AG09309 (cell line): Measurements from ENCODE around the gene SMIM45.
A peak's percentile ranks its signal among the peaks of the same experiment; 100 is the strongest.
"Not testable (repeated sequence)": the region's sequence is repeated elsewhere in the genome, so short reads cannot be mapped to it uniquely, and the experiment has no call there.

ENCODE experiments used
- DNase-seq: peaks from one replicate; pipeline ENCODE4 v3.0.0-alpha.2; 2010; ENCODE audit warnings: low read depth
- H3K4me3 ChIP-seq: 2 replicates; pipeline ENCODE4 v1.5.1; 2011; ENCODE audit warnings: mild to moderate bottlenecking, low read depth, low read length, moderate library complexity; ENCODE audit not compliant: control insufficient read depth
- TF ChIP-seq, protein P1 (sequence below): IDR thresholded peaks from 2 replicates; pipeline ENCODE4 v1.5.1; 2011; ENCODE audit warnings: mild to moderate bottlenecking, low read depth, low read length, inconsistent platforms; ENCODE audit not compliant: insufficient read depth, control insufficient read depth; ENCODE audit errors: missing control alignments

Gene SMIM45

GRCh38 chr22:41939981-41940831 is 11.7 kb upstream of the SMIM45 start:
- TF ChIP-seq, protein P1, sequence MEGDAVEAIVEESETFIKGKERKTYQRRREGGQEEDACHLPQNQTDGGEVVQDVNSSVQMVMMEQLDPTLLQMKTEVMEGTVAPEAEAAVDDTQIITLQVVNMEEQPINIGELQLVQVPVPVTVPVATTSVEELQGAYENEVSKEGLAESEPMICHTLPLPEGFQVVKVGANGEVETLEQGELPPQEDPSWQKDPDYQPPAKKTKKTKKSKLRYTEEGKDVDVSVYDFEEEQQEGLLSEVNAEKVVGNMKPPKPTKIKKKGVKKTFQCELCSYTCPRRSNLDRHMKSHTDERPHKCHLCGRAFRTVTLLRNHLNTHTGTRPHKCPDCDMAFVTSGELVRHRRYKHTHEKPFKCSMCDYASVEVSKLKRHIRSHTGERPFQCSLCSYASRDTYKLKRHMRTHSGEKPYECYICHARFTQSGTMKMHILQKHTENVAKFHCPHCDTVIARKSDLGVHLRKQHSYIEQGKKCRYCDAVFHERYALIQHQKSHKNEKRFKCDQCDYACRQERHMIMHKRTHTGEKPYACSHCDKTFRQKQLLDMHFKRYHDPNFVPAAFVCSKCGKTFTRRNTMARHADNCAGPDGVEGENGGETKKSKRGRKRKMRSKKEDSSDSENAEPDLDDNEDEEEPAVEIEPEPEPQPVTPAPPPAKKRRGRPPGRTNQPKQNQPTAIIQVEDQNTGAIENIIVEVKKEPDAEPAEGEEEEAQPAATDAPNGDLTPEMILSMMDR: no peak

DNA sequence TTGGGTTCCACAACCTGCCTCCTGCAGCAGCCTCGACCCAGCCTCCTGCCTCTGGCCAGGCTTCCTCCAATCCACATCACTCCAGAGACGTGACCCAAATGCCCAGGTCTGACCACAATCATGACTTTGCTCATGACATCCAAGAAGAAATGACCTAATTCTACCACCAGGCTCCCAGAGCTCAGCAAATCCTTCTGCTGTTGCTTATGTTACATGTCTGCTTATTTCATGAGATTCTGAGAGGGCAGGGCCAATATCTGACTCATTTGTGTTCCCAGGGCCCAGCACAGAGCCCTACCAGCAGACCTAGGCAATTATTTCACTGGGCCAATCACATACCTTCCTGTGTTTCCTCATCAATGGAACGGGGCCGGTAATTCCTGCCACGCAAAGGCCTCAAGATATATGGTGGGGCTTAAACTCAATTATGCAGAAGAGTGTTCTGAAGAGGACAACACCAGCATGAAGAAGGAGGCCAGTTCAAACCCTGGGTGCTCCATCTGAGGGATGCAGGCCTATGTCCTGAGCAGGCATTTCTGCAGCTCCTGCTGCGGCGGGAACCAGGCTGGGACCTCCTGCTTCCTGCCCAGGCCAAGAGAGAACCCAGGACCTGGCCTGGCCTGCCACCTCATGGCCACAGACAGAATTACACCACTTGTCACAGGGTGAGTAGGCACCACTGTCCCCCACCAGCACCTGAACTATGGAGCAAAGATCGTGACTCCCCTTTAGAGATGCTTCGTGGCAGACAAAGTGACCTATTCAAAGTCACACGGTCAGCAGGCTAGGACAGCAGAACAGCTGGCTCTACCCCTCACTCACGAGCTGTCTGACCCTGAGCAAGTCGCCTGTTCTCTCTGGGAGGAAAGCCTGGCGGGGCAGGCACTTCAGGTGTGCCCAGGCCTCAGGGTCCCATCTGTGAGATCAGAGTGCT is 10.9 kb upstream of the SMIM45 start:
- no peak overlapping the region for H3K4me3 ChIP-seq
- TF ChIP-seq, protein P1: peak; percentile 91
- DNase-seq: peak; percentile 79

More at GRCh38 chr22:41939981-41940831, 11.7 kb upstream of the SMIM45 start:
- H3K4me3 ChIP-seq: no peak overlapping the region
- DNase-seq: no peak

- no peak overlapping the region for H3K4me3 ChIP-seq
- TF ChIP-seq, protein P1: no peak
- no peak for DNase-seq
Observed at GRCh38 chr22:41943661-41944209, 8.2 kb upstream of the SMIM45 start.

DNA sequence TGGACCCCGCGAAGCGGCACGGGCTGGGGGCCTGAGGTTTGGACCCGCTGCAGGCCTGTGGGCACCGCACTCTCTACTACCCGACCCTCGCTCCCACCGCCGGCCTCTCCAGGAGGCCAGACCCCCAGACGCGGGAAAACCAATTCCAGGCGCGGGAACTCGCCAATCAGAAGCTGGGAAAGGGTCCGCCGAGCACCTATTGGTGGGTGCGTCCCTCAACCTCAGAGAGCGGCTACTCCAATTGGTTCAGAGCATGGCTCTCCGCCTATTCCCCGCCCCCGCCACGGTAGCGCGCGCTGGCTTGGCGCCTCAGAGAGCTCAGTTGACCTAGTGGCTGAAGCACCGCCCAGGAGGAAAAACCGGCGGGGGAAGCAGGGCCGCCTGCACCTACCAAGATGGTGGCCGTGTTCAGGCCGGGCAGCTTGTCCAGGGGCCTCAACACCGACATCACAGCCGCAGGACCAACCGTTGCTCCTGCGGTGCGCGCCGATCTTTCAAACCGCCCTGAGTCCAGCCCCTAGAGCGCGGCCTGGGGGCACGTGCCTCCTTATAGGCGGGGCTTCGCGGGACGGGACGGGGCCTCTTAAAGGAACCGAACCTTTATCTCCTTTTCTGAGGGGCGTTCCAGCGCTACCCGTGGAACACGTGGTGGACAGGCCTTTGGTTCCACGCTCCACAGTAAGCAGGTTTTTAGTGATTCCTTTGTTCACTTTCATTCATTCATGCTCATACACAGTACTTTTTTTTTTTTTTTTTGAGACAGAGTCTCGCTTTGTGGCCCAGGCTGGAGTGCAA is 5.1 kb upstream of the SMIM45 start, which contains the start of gene CENPM:
CENPM (minus strand) TSS at position 524 of the 795 bp plus-strand sequence; CDS start at position 448, 76 bp downstream.
- TF ChIP-seq, protein P1: no peak
- peak; percentile 61 for DNase-seq
- H3K4me3 ChIP-seq: peak within 1 kb of the TSS; percentile 60

DNA sequence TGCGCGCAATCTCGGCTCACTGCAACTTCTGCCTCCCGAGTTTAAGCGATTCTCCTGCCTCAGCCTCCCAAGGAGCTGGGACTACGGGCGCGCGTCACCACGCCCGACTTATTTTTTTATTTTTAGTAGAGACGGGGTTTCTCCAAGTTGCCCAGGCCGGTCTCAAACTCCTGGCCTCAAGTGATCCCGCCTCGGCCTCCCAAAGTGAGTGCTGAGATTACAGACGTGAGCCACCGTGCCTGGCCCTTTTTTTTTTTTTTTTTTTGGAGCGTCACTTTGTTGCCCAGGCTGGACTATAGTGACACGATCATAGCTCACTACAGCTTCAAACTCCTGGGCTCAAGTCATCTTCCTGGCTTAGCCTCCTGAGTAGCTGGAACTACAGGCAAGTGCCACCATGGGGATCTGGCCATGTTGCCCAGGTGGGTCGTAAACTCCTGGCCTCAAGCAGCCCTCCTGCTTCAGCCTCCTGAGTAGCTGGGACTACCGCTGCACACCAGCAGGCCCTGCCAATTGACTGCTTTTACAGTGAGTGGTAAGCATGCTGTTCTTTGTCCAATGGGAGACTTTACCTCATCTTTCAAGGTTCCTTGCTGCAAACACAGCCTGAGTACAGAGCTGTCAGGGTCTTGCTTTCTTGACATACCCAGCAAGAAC is 4.4 kb upstream of the SMIM45 start:
- TF ChIP-seq, protein P1: no peak
- no peak for DNase-seq
- no peak overlapping the region for H3K4me3 ChIP-seq

DNA sequence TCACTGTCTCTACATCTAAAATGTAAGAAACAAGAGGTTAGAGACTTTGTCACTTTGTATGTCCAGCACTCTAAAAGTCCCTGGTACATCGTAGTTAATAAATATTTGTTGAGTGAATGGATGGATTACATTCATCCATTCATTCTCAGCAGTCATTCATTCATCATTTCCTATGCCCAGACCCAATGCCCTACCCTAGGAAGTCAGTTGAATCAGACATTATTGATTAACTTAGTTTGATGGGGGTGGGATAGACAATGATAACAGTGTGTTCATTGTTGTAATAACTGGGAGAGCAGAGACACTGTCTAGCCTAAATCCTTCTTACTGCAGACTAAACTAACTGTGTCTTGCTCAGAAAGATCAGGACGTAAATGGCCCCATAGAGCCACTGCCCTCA is 3.8 kb upstream of the SMIM45 start:
- no peak overlapping the region for H3K4me3 ChIP-seq
- no peak for DNase-seq
- TF ChIP-seq, protein P1: no peak

GRCh38 chr22:41948928-41949296 is 3.0 kb upstream of the SMIM45 start:
- not testable (repeated sequence) for H3K4me3 ChIP-seq, DNase-seq
